ENCODE data around the gene S100PBP. TPM values are rescaled to one million over a fixed set of nuclear protein-coding genes. Genes with fewer than 3 reads are reported as not detected.

S100PBP gene
- total RNA-seq, 4 donors from 2014 or later = 25.4 to 46.9 (median 29.8) TPM

DNA sequence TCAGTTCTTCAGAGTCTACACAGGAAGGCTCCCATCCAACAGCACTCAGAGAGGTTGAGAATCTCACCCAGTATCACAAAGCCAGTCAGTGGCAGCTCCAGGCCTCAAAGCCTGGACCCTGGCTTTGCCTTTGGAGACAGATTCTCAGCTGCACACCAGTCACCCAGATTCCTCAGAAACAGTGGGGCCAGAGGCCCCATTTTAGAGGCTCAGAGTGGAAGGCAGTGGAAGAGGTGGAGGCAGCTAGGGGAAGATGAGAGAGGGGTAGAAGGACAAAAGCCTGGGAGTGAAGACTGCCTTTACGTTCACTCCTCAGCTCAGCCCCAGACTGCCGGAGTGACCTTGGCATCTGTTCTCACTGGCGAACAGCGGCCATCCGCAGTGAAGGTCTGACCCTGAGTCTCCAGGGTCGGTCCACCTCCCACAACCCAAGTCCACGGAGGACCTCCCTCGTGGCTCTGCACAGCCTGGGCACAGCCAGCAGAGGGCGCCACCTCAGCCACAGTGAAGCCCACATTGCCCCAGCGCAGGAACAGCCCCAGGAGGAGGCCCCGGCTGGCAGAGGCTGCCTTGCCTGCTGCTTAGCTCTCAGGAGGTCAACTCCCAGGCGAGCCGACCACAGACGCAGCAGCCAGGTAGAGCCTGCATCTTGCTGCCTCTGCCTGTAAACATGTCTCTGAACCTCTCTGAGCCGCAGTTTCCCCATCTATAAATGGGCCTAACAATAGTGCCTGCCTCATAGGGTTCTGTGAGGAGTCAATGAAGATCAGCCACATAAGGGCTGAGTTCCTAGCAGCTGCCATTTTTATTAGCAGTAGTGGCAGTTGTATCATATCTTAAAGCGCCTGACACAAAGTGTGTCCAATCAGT, 59.1 kb downstream of the S100PBP start:
- no peak for ATAC-seq
- no peaks in the 10 kb centered on the region for H3K9me3 ChIP-seq

DNA sequence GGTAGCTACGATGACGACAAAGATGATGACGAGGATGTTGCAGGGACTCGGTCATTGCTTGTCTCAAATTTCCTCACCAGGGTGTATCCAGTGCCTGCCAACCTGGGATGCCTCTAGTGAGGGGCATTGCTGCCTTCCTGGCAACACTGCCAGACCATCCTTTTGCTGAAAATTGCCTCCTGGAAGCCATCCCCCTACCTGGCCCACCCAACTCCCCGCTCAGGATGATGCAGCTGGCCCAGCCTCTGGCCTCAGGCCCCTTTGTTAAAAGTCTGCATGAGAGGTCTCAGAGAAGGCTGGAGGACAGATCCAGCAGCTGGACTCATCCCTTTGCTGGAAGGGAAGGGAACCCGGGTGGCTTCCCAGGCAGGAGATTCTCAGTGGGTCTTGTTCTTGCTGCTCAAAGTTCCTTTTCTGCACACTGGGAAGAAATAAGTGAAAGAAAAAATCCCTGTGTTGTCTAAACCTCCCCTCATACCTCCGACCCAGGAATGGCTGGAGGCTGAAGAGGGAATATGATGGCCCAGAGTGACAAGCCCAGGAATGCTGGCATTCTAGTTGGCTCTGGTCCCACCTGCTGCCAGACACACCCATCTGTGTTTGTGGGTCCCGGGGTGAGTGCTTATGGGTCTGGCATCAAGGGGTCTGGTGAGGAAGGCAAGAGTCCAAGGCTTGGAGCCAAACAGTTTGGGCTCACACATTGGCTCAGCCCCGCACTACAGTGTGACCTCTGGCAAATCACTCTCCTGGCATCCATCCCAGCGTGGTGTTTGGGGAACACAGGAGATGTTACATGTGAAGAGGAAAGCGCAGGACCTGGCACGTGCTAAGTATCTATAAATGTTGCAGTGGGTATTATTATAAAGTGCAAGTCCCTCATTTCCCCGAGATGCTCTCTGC, 60.0 kb downstream of the S100PBP start:
- H3K27me3 ChIP-seq = no peaks in the 10 kb centered on the region
- ATAC-seq = no peak
- no peak overlapping the region for H3K4me3 ChIP-seq
- no peaks in the 10 kb centered on the region for H3K36me3 ChIP-seq
- WGBS, 2 donors (ENCODE audit: low coverage in 1 of 2) = 58 to 70% methylated on average over 2 to 8 of the region's 13 CpGs
- no peaks in the 10 kb centered on the region for H3K9me3 ChIP-seq
- H3K27ac ChIP-seq = no peak overlapping the region
- H3K4me1 ChIP-seq = peaks cover 0 to 39% (median 12%) of the 10 kb centered on the region in 3 donors
- TF ChIP-seq, protein P1, sequence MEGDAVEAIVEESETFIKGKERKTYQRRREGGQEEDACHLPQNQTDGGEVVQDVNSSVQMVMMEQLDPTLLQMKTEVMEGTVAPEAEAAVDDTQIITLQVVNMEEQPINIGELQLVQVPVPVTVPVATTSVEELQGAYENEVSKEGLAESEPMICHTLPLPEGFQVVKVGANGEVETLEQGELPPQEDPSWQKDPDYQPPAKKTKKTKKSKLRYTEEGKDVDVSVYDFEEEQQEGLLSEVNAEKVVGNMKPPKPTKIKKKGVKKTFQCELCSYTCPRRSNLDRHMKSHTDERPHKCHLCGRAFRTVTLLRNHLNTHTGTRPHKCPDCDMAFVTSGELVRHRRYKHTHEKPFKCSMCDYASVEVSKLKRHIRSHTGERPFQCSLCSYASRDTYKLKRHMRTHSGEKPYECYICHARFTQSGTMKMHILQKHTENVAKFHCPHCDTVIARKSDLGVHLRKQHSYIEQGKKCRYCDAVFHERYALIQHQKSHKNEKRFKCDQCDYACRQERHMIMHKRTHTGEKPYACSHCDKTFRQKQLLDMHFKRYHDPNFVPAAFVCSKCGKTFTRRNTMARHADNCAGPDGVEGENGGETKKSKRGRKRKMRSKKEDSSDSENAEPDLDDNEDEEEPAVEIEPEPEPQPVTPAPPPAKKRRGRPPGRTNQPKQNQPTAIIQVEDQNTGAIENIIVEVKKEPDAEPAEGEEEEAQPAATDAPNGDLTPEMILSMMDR (IDR thresholded peaks at IDR 0.05) = no peak
- TF ChIP-seq POLR2A (IDR thresholded peaks at IDR 0.05) (no peak), POLR2AphosphoS5 (IDR thresholded peaks at IDR 0.05) (no peak), EP300 (IDR thresholded peaks at IDR 0.05) (no peak)

More for the DNA sequence above, 59.1 kb downstream of the S100PBP start:
- H3K4me1 ChIP-seq = peaks cover 0 to 39% (median 8%) of the 10 kb centered on the region in 3 donors
- TF ChIP-seq POLR2AphosphoS5 (IDR thresholded peaks at IDR 0.05) = no peak
- TF ChIP-seq, protein P1 (IDR thresholded peaks at IDR 0.05) = peak in 3 of 4 experiments; percentile 61 to 83 (median 70)
- H3K4me3 ChIP-seq = no peak overlapping the region
- H3K27me3 ChIP-seq = no peaks in the 10 kb centered on the region
- 57% methylated on average over 6 of the region's 16 CpGs; no CpG with 5 or more reads in 1 of the 2 donors for WGBS, 2 donors (ENCODE audit: low coverage in 1 of 2)
- H3K27ac ChIP-seq = no peak overlapping the region
- H3K36me3 ChIP-seq = no peaks in the 10 kb centered on the region

DNA sequence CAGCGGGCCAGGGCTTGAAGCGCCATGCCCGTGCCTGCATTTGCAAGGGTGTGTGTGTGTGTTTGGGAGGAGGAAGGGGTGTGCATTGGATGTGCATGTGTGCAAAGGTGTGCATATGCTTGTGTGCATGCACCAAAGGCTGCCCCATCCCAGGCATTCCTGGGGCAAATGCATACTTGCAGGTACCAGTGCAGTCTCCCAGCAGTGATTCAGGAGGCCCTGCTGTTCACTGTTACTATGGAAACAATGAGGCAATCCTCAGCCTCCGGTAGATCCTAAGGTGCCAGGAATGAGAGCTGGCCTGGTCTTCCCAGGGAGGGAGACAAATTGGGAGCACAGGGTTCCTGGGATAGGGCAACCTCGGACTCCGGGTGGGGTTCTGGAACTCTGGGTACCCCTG, 60.7 kb downstream of the S100PBP start:
- Histone ChIP-seq H3K4me3 (no peak overlapping the region), H3K36me3 (no peaks in the 10 kb centered on the region), H3K27me3 (no peaks in the 10 kb centered on the region), H3K9me3 (no peaks in the 10 kb centered on the region), H3K27ac (no peak overlapping the region), H3K4me1 (peaks cover 0 to 36% (median 9%) of the 10 kb centered on the region in 3 donors)
- TF ChIP-seq, protein P1 (IDR thresholded peaks at IDR 0.05) = no peak
- TF ChIP-seq EP300 (IDR thresholded peaks at IDR 0.05) (no peak), POLR2A (IDR thresholded peaks at IDR 0.05) (no peak), POLR2AphosphoS5 (IDR thresholded peaks at IDR 0.05) (no peak)
- 73% methylated on average over 3 of the region's 6 CpGs; no CpG with 5 or more reads in 1 of the 2 donors for WGBS, 2 donors (ENCODE audit: low coverage in 1 of 2)
- no peak for ATAC-seq

DNA sequence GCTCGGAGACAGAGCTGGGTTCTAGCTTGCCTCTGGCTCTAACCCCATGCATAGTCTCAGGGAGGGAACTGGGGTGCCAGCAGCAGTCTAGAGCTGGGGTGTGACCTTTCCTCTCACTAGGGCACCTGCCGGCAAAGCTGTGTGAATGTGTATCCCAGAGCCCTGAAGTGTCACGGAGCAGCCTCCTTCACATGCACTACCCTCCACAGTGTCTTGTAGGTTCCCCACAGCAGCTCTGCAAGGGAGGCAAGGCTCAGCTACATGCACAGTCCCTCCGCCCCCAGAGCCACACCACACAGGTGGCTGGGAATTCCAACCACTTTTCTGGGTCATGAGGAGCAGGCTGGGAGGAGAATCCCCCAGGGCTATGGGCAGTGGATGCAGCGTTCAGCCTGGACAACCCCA, 61.2 kb downstream of the S100PBP start:
- H3K27ac ChIP-seq = no peak overlapping the region
- peaks cover 0 to 36% (median 9%) of the 10 kb centered on the region in 3 donors for H3K4me1 ChIP-seq
- H3K9me3 ChIP-seq = no peaks in the 10 kb centered on the region
- TF ChIP-seq, protein P1 (IDR thresholded peaks at IDR 0.05) = no peak
- TF ChIP-seq EP300 (IDR thresholded peaks at IDR 0.05) (no peak), POLR2AphosphoS5 (IDR thresholded peaks at IDR 0.05) (no peak), POLR2A (IDR thresholded peaks at IDR 0.05) (no peak)
- H3K36me3 ChIP-seq = no peaks in the 10 kb centered on the region
- peaks cover 2% of the 10 kb centered on the region for H3K27me3 ChIP-seq
- ATAC-seq = no peak
- WGBS, 2 donors (ENCODE audit: low coverage in 1 of 2) = 100% methylated on average over 1 of the region's 5 CpGs; no CpG with 5 or more reads in 1 of the 2 donors
- no peak overlapping the region for H3K4me3 ChIP-seq
